HG03354 (cell line): ENCODE measurements around the gene PDGFC.
A peak's percentile ranks its signal among the peaks of the same experiment; 100 is the strongest.

ENCODE experiments used
- ATAC-seq: cut with Tn5 transposase; IDR thresholded peaks from one replicate; pipeline ENCODE4 v1.9.1; 2021; ENCODE audit warnings: mild to moderate bottlenecking; ENCODE audit not compliant: unreplicated experiment, poor library complexity, severe bottlenecking

Gene PDGFC

GRCh38 chr4:156971676-156972378, at the start of gene PDGFC:
Gene PDGFC, minus strand, starts transcription at chr4:156971799. Its CDS starts 896 bp downstream, at chr4:156970903.
- peak; percentile 44 for ATAC-seq

- ATAC-seq: no peak
These were observed 49.3 kb upstream of the PDGFC start for GRCh38 chr4:157020882-157021281.

- ATAC-seq: no peak
These were observed 47.4 kb upstream of the PDGFC start for GRCh38 chr4:157018920-157019490.

- ATAC-seq: no peak
These were observed 43.3 kb upstream of the PDGFC start for GRCh38 chr4:157014621-157015591.

GRCh38 chr4:157013656-157014055, 42.1 kb upstream of the PDGFC start:
- ATAC-seq: no peak

- ATAC-seq: no peak
These were observed 41.2 kb upstream of the PDGFC start for GRCh38 chr4:157012781-157013180.

GRCh38 chr4:157012296-157012695, 40.7 kb upstream of the PDGFC start:
- ATAC-seq: no peak

- ATAC-seq: no peak
These were observed 39.0 kb upstream of the PDGFC start for GRCh38 chr4:157010630-157011029.

- no peak for ATAC-seq
These were observed 34.2 kb upstream of the PDGFC start for GRCh38 chr4:157005831-157006230.

GRCh38 chr4:157005193-157005592, 33.6 kb upstream of the PDGFC start:
- no peak for ATAC-seq

- ATAC-seq: no peak
These were observed 32.9 kb upstream of the PDGFC start for GRCh38 chr4:157004279-157005161.

- ATAC-seq: no peak
These were observed 27.5 kb upstream of the PDGFC start for GRCh38 chr4:156999175-156999517.

GRCh38 chr4:156998500-156999174, 27.0 kb upstream of the PDGFC start:
- no peak for ATAC-seq

- no peak for ATAC-seq
These were observed 21.3 kb upstream of the PDGFC start for GRCh38 chr4:156992943-156993342.

- no peak for ATAC-seq
These were observed 19.6 kb upstream of the PDGFC start for GRCh38 chr4:156991161-156991560.

- no peak for ATAC-seq
These were observed 11.8 kb upstream of the PDGFC start for GRCh38 chr4:156983366-156983765.

GRCh38 chr4:156981262-156981769, 9.7 kb upstream of the PDGFC start:
- ATAC-seq: no peak

- no peak for ATAC-seq
These were observed 6.0 kb upstream of the PDGFC start for GRCh38 chr4:156977435-156978160.
